ENCODE results near the gene SLIT3.
A peak's percentile ranks its signal among the peaks of the same experiment; 100 is the strongest.

The SLIT3 gene

DNA sequence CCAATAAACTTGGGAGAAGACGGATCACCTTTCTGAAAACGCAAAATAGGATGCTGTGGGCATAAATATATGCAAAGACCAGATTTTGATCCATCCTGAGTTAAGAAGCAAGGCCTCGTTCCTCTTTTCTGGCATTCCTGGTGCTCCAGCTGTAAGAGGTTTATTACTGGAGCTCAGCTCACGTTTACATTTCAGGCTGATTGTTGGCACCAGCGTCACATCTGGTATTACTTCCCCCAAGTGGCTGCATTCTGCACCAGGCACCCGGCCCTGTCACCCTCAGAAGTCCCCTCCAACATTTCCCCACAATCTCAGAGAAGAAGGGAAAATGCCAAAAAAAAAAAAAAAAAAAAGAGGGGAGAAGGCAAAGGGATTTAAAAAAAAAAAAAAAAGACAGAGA lies 348.7 kb downstream of the SLIT3 start:
- H3K27me3 Mint-ChIP-seq = no peaks in the 10 kb centered on the region
- H3K9me3 Mint-ChIP-seq = no peaks in the 10 kb centered on the region
- no peaks in the 10 kb centered on the region for H3K36me3 Mint-ChIP-seq (ENCODE audit: low read depth)
- H3K4me3 Mint-ChIP-seq = no peak overlapping the region
- peaks cover 7% of the 10 kb centered on the region for H3K4me1 Mint-ChIP-seq (ENCODE audit: low read depth)
- no peak for DNase-seq
- no peak overlapping the region for H3K27ac Mint-ChIP-seq

DNA sequence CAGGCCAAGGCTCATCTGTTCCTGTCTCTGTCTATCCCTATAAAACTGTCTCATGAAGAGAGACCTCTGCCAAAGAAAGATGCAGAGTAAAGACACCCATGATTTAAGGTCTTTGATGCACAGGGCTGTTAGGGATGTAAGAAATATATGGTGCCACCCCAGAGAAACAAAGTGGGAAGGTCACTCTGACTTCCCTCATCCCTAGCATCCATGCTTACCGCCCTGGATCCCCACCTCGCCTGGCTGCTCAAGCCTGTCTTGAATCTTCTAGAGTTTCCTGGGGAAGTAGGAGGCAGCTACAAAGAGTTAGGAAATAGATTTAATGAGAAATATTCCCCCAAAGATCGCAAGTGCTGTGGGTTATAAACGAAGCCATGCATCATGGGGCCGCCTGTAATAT lies 349.2 kb downstream of the SLIT3 start:
- H3K9me3 Mint-ChIP-seq = no peaks in the 10 kb centered on the region
- H3K4me1 Mint-ChIP-seq (ENCODE audit: low read depth) = peaks cover 9% of the 10 kb centered on the region
- no peaks in the 10 kb centered on the region for H3K27me3 Mint-ChIP-seq
- H3K4me3 Mint-ChIP-seq = no peak overlapping the region
- H3K27ac Mint-ChIP-seq = no peak overlapping the region
- H3K36me3 Mint-ChIP-seq (ENCODE audit: low read depth) = no peaks in the 10 kb centered on the region
- no peak for DNase-seq

DNA sequence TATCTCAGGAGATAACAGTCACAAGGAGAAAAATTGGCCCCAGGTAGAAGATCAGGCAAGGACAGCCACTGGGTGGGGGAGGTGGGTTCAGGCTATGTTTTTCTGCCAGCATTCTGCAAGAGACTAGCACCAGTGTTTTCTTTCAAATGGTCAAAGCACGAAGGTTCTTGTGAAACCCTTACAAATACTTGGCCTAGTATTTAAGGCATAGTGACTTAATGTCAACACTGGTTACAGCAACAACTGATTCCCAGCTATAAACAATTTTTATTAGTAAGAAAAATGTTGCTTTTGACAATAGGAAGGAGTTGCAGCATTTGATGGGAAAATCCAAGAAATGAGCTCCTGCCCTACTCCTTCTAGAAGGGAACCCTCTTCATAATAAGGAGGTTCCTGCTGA lies 349.6 kb downstream of the SLIT3 start:
- Mint-ChIP-seq H3K36me3 (ENCODE audit: low read depth) (no peaks in the 10 kb centered on the region), H3K9me3 (no peaks in the 10 kb centered on the region), H3K4me1 (ENCODE audit: low read depth) (peaks cover 9% of the 10 kb centered on the region), H3K27me3 (no peaks in the 10 kb centered on the region), H3K27ac (no peak overlapping the region), H3K4me3 (no peak overlapping the region)
- DNase-seq = no peak

DNA sequence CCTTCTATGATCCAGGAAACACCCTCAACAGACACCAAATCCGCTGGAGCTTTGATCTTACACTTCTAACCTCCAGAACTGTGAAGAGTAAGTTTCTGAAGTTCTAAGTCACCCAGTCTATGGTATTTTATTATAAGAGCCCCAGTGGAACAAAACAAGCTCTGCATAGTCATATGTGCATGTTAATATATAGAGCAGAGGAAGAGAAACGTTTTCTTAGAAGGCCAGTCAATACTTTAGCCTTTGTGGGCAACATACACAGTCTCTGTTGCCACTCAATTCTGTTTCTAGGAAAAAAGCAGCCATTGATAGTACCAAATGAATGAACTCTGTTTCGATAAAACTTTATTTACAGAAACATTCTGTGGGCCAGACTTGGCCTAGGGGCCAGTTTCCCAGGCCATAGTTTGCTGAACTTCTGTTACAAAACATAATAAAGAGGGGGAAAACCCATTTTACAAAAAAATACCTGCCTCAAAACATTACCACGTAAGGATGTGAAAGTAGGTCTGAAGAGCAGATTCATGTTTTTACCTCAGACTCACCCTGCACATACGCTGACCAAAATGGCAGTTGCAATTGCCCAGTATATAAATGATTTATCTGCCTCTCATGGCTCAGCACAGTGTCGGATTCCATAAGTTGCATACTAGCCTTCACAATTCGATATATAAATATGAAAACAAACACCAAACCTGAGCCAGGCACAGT lies 350.5 kb downstream of the SLIT3 start:
- Mint-ChIP-seq H3K27ac (peak overlapping the region; percentile 81), H3K4me1 (ENCODE audit: low read depth) (peaks cover 9% of the 10 kb centered on the region), H3K36me3 (ENCODE audit: low read depth) (no peaks in the 10 kb centered on the region), H3K27me3 (no peaks in the 10 kb centered on the region), H3K9me3 (no peaks in the 10 kb centered on the region), H3K4me3 (no peak overlapping the region)
- no peak for DNase-seq

DNA sequence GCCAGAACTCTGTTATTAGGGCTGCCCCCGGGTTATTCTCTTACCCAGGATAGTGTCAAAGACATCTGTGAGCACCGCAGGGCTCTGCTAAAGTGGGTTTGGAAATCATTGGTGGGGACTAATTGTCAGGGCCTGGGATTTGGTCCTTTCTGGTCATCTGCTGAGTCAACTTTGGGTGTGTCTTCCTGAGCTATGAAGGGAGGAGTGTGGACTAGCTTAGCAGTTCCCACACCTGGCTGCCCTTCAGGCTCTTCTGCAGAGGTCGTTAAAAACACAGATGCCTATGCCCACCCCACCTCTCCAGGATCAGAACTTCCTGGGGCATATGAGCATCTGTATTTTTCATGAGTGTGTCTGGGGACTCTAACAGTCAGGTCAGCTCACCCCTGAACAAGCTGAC lies 352.2 kb downstream of the SLIT3 start:
- no peaks in the 10 kb centered on the region for H3K27me3 Mint-ChIP-seq
- H3K27ac Mint-ChIP-seq = no peak overlapping the region
- no peaks in the 10 kb centered on the region for H3K9me3 Mint-ChIP-seq
- H3K36me3 Mint-ChIP-seq (ENCODE audit: low read depth) = no peaks in the 10 kb centered on the region
- no peak for DNase-seq
- H3K4me3 Mint-ChIP-seq = no peak overlapping the region
- peaks cover 9% of the 10 kb centered on the region for H3K4me1 Mint-ChIP-seq (ENCODE audit: low read depth)

DNA sequence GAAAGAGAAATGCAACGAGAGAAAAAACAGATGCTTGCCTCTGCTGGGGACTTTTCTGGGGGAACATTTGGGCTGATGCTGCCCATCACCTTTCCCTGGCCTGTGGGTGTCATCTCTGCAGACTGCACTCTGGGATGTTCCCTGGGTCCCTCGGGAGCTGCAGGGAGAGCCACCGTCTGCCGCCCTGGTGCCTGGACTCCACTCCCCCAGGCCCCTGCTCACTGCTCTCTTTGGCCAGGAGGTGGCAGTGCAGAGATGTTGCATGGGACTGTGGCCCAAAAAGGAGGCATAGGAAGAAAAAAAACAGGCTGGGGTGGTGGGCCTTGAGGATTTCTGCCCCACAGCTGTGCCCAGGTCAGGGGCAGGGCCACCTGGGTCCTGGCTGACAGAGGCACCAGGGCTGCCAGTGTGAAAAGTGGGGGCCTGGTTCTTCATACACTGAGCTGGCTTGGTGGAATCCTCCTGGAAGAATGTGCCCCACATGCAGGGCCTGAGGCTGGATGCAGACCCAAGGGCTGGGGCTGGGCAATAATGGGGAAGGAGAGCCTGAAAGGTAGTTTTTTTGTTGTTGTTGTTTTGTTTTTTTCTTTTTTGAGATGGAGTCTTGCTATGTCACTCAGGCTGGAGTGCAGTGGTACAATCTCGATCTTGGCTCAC lies 353.6 kb downstream of the SLIT3 start:
- Mint-ChIP-seq H3K27ac (no peak overlapping the region), H3K9me3 (no peaks in the 10 kb centered on the region), H3K36me3 (ENCODE audit: low read depth) (no peaks in the 10 kb centered on the region), H3K4me3 (no peak overlapping the region), H3K27me3 (no peaks in the 10 kb centered on the region), H3K4me1 (ENCODE audit: low read depth) (peaks cover 10% of the 10 kb centered on the region)
- peak; percentile 52 for DNase-seq

DNA sequence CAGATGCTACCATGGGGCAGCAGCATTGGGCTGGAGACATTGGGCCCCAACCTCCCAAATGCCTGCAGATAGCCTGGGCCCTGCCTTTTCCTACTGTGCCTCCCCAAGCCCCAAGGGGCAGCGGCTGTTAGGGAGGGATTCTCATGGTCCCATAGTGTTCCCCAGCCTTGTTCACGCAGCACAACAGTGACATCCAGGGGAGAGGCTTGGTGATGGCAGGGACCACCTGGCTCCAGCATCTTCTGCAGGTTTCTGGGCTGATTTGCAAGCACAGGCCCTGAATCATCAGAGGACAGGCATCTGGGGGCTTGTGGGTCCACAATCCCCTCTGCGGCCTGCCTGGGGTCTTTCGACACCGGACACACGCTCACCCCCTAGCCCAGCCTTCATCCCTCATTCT lies 354.6 kb downstream of the SLIT3 start:
- peak; percentile 36 for DNase-seq
- Mint-ChIP-seq H3K4me1 (ENCODE audit: low read depth) (peaks cover 10% of the 10 kb centered on the region), H3K4me3 (no peak overlapping the region), H3K9me3 (no peaks in the 10 kb centered on the region), H3K36me3 (ENCODE audit: low read depth) (no peaks in the 10 kb centered on the region), H3K27ac (no peak overlapping the region), H3K27me3 (no peaks in the 10 kb centered on the region)

DNA sequence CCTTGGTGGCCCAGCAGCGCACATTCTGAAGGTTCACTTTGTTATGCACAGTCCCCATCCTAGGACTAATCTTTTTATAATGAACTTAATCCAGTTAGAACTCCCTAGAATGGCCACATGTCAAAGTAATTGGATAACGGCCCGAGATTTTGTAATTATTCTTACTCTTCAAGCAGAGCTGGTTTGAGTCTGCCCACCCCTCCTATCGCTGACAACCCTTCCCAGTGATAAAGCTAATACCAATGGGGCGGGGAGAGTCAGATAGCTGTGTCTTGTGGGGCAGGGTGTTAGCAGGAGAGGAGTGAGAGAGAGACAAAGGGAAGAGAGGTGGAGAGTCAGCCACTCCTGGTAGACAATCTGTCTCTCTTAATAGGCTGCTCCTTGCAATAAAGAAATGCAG lies 356.9 kb downstream of the SLIT3 start:
- no peak for DNase-seq
- Mint-ChIP-seq H3K4me1 (ENCODE audit: low read depth) (peaks cover 3% of the 10 kb centered on the region), H3K36me3 (ENCODE audit: low read depth) (no peaks in the 10 kb centered on the region), H3K9me3 (no peaks in the 10 kb centered on the region), H3K4me3 (no peak overlapping the region), H3K27me3 (no peaks in the 10 kb centered on the region), H3K27ac (no peak overlapping the region)

DNA sequence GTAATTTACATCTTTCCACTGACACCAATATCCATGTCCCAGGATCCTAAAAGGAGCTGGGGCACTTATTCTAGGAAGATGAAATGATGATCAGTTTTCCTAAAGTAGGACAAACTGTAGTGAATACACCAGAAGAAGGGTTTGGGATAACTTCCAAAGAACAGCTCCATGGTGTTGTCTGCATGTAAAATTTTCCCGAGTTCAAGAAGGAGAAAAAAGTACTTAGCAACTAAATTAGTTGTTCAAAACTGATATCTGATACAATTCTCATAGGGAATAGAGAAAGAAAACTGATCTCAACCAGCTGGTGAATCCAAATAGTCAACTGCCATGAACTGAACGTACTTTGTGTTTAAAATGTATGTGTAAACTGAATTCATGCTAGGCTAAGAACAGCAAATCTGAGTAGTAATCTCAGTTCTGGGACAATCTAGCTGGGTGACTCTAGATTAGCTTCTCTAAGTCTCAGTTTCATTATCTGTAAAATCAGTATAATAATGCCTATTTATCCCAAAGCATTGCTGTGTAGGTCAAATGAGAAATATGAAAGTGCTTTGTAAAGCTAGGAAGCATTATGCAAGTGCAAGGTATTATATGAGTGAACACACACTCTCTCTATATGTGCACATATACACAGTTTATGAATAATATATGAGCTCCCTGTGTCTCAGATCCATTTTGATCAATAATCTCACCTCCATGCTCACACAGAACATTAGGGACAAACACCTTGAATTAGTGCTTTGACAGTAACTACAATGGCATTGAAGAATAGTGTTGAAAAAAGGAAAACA lies 357.7 kb downstream of the SLIT3 start:
- H3K27ac Mint-ChIP-seq = no peak overlapping the region
- no peak overlapping the region for H3K4me3 Mint-ChIP-seq
- H3K36me3 Mint-ChIP-seq (ENCODE audit: low read depth) = no peaks in the 10 kb centered on the region
- no peak for DNase-seq
- H3K4me1 Mint-ChIP-seq (ENCODE audit: low read depth) = peaks cover 3% of the 10 kb centered on the region
- no peaks in the 10 kb centered on the region for H3K9me3 Mint-ChIP-seq
- H3K27me3 Mint-ChIP-seq = no peaks in the 10 kb centered on the region

DNA sequence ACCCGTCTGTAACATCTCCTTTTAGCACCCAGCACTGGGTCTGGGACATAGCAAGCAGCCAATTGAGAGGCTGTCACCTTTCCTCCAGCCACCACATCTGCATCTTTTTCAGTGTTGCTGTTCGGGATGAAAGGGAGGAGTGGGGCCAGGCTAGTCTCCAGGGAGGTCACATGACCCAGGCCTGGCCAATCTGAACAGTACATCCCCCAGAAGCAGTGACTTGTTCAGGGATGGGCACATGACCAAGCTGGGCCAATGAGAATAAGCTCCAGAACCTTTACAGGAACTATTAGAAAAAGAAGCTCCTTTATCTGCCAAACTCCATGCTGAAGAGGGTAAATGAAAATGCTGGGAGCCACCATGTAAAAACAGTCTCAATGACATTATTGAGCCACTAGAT lies 359.0 kb downstream of the SLIT3 start:
- Mint-ChIP-seq H3K4me1 (ENCODE audit: low read depth) (peaks cover 1% of the 10 kb centered on the region), H3K27me3 (peaks cover 5% of the 10 kb centered on the region), H3K4me3 (no peak overlapping the region), H3K36me3 (ENCODE audit: low read depth) (no peaks in the 10 kb centered on the region), H3K9me3 (no peaks in the 10 kb centered on the region), H3K27ac (no peak overlapping the region)
- no peak for DNase-seq

DNA sequence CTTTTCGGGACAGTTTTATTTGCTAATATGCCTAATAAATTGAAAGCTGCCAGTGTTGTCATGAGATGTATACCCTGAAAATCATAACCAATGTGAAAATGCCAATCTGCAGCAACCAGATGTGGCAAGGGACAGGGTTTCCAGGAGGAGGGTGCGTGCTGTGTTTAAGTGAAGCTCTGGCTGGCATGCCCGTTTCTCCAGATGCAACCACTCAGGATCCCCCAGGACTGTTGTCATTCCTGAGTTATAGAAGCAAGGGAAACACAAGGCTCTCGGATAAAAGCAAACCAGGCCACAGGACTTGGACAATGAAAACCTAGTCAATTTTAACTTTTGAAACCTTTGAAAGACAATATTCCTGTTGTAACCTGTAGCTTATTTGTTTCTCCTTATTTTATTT lies 360.2 kb downstream of the SLIT3 start:
- H3K9me3 Mint-ChIP-seq = no peaks in the 10 kb centered on the region
- no peak for DNase-seq
- no peaks in the 10 kb centered on the region for H3K36me3 Mint-ChIP-seq (ENCODE audit: low read depth)
- no peak overlapping the region for H3K4me3 Mint-ChIP-seq
- H3K27ac Mint-ChIP-seq = no peak overlapping the region
- peaks cover 5% of the 10 kb centered on the region for H3K27me3 Mint-ChIP-seq
- H3K4me1 Mint-ChIP-seq (ENCODE audit: low read depth) = peaks cover 1% of the 10 kb centered on the region

DNA sequence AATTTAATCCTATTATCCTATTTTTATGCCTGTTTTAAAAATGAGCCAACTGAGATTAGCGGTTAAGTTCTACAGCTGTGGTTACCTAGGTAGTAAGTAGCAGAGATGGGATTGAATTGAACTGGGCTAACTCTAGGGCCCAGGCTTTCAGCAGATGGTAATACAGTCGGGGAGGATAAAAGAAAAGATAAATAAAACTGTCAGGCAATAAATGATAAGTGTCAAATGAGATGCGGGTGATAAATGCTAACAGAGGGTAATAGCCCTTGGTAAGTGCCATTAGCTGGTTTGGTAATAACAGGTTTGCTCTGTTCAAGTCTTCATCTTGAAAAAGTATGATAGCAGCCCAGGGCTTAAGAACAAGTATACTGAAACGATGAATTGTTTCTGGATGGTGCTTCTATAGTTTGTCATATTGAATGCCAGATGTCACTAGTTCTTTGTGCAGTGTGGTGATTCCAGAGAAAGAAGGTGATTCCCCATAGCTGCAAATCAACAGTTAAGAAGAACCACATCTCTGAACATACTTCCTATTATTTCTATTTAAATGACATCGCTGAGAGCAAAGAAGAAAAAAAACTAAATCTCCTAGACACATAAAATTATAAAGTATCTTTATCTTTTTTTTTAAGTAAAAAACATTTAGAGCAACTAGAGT lies 360.9 kb downstream of the SLIT3 start:
- H3K9me3 Mint-ChIP-seq = no peaks in the 10 kb centered on the region
- H3K4me3 Mint-ChIP-seq = no peak overlapping the region
- no peaks in the 10 kb centered on the region for H3K36me3 Mint-ChIP-seq (ENCODE audit: low read depth)
- peaks cover 1% of the 10 kb centered on the region for H3K4me1 Mint-ChIP-seq (ENCODE audit: low read depth)
- DNase-seq = no peak
- peaks cover 5% of the 10 kb centered on the region for H3K27me3 Mint-ChIP-seq
- H3K27ac Mint-ChIP-seq = no peak overlapping the region

DNA sequence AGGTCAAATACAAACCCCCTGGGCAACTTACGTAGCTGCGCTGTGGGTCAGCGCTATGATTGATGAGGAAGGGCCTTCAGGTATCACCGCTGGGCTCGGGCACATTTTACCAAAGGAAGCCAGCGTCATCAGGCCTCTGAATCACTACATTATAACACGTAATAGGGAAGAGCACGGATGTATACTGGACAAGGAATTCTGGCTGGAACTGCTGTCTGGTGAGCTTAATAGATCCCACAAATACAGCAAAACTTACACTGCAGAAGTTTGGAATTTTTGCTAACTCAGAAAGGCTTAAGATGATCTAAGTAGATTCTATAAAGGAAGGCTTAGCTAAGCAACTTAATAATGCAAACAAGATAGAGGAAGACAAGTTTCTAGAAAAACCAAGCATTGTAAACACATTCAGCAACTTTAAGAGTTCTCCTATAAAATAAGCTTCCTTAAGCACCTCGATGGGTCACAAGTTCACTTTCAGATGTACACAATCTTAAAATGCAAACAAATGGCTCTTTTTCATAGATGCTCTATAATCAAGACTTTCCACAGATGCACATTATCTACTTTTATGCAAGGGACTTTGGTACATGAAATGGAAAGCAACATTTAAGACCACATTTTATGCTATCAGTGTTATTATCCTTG lies 361.7 kb downstream of the SLIT3 start:
- peaks cover 1% of the 10 kb centered on the region for H3K4me1 Mint-ChIP-seq (ENCODE audit: low read depth)
- H3K4me3 Mint-ChIP-seq = no peak overlapping the region
- H3K27me3 Mint-ChIP-seq = peaks cover 5% of the 10 kb centered on the region

DNA sequence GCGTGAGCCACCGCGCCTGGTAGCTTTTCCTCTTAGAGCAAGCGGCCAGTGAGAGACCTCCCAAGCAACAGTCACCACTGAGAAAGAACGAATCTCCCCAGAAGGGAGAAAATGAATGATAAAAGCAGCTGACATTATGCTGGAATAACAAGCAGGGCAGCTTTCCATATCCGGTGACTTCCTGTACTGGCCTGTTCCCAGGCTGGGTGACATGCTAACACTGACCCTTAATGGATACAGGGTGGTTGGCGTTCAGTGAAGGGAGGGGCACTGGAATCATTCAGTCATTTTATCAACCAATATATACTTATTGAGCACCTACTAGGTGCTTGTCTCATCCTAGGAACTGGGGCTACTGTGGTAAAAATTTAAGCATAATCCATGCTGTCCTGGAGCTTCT lies 364.4 kb downstream of the SLIT3 start:
- Mint-ChIP-seq H3K27me3 (peaks cover 11% of the 10 kb centered on the region), H3K9me3 (no peaks in the 10 kb centered on the region), H3K27ac (no peak overlapping the region), H3K4me3 (no peak overlapping the region), H3K36me3 (ENCODE audit: low read depth) (no peaks in the 10 kb centered on the region), H3K4me1 (ENCODE audit: low read depth) (no peaks in the 10 kb centered on the region)
- no peak for DNase-seq

More for the DNA sequence above, 361.7 kb downstream of the SLIT3 start:
- Mint-ChIP-seq H3K27ac (no peak overlapping the region), H3K36me3 (ENCODE audit: low read depth) (no peaks in the 10 kb centered on the region), H3K9me3 (no peaks in the 10 kb centered on the region)
- no peak for DNase-seq

Data from activated T-cell treated with anti-CD3 and anti-CD28 coated beads, Interleukin-2, amount 50 U/mL, for 24 hours (primary cell).